SJCRH30 (cell line): ENCODE measurements around the gene ANKRD13A. TPM values are rescaled to one million over a fixed set of nuclear protein-coding genes. Genes with fewer than 3 reads are reported as not detected.
"Not testable (repeated sequence)": the region's sequence is repeated elsewhere in the genome, so short reads cannot be mapped to it uniquely, and the experiment has no call there.

Source experiments
- DNase-seq, 2 experiments: peaks; one replicate each; pipeline ENCODE4 v3.0.0-alpha.2; 2015 to 2020
- H3K27ac ChIP-seq: fragments of 250-450 bp; sonication (Bioruptor Pico); 2 replicates; pipeline ENCODE4 v1.5.1; 2020; ENCODE audit warnings: mild to moderate bottlenecking, moderate library complexity
- H3K27me3 ChIP-seq: fragments of 250-450 bp; sonication (Bioruptor Pico); 2 replicates; pipeline ENCODE4 v1.5.1; 2020; ENCODE audit warnings: mild to moderate bottlenecking, moderate library complexity
- H3K36me3 ChIP-seq: fragments of 250-450 bp; sonication (Bioruptor Pico); 2 replicates; pipeline ENCODE4 v1.5.1; 2020; ENCODE audit warnings: mild to moderate bottlenecking, moderate library complexity
- H3K4me1 ChIP-seq: fragments of 250-450 bp; sonication (Bioruptor Pico); 2 replicates; pipeline ENCODE4 v1.5.1; 2020; ENCODE audit warnings: mild to moderate bottlenecking, moderate library complexity
- H3K4me3 ChIP-seq: fragments of 250-450 bp; sonication (Bioruptor Pico); 2 replicates; pipeline ENCODE4 v1.5.1; 2020; ENCODE audit warnings: mild to moderate bottlenecking, moderate library complexity
- H3K9me3 ChIP-seq: fragments of 250-450 bp; sonication (Bioruptor Pico); replicated peaks from 2 replicates; pipeline ENCODE4 v1.5.1; 2020; ENCODE audit warnings: mild to moderate bottlenecking, moderate library complexity
- total RNA-seq: library from RNA; depleted of rRNA; stranded (reverse); fragments of >200 nt; shearing (Covaris generic); gene quantifications from 2 replicates; pipeline ENCODE4 v1.2.3, GENCODE V29; 2014

Gene ANKRD13A
- total RNA-seq, 1 experiment from 2014 or later, result 37.4 TPM

DNA sequence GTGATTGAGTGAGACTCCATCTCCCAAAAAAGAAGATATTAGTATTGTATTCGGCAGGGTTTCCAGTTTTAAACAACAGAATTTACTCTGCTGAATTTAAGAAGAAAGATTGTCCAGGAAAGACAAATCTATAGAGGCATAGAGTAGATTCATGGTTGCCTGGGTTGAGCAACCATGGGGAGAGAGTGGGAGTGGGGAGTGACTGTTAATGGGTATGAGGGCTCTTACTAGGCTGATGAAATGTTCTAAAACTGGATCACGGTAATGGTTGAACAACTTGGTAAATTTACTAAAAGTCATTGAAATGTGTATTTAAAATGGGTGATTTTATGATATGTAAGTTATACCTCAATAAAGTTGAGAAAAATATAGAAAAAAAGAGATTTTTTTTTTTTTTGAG is 63.0 kb downstream of the ANKRD13A start:
- no peaks in the 10 kb centered on the region for H3K9me3 ChIP-seq

DNA sequence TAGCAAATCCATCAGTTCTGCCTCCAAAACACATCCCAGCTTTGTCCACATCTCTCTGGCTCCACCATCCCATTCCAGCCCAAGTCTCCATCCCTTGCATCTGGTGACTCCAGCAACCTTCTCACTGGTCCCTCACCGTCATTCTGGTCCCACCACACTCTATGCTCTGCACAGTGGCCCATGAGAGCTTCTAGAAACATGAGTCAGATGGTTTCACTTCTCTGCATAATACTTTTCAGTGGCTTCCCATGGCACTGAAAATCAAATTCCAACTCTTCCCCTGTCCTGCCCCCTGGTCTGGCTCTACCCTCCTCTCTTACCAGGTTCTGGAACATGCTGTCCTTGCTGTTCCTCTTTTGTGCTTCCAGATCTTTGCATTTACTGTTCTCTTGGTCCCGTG is 66.3 kb downstream of the ANKRD13A start:
- H3K27ac ChIP-seq, result no peak overlapping the region
- no peak overlapping the region for H3K4me3 ChIP-seq
- no peaks in the 10 kb centered on the region for H3K9me3 ChIP-seq
- no peaks in the 10 kb centered on the region for H3K4me1 ChIP-seq
- DNase-seq, result no peak
- no peaks in the 10 kb centered on the region for H3K36me3 ChIP-seq
- no peaks in the 10 kb centered on the region for H3K27me3 ChIP-seq

More for the DNA sequence above, 63.0 kb downstream of the ANKRD13A start:
- no peaks in the 10 kb centered on the region for H3K27me3 ChIP-seq
- no peak overlapping the region for H3K4me3 ChIP-seq
- H3K4me1 ChIP-seq, result no peaks in the 10 kb centered on the region
- DNase-seq, result no peak
- H3K36me3 ChIP-seq, result no peaks in the 10 kb centered on the region
- no peak overlapping the region for H3K27ac ChIP-seq

DNA sequence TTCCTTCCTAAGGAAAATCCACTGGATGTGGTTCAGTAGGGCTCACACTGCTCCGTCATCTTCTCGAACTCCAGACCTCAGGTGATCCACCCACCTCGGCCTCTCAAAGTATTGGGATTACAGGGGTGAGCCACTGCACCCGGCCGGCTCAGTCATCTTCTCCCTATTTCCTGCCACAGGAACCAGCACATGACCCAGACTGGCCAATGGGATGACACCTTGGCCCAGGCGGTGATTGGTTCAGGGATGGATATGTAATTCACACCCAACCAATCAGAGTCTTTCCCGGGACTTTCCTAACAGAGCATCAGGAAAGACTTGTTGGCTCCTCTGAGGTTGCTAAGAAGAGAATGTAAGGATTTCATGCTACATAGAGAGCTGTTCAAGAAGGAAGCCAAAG is 68.3 kb downstream of the ANKRD13A start:
- H3K4me1 ChIP-seq, result no peaks in the 10 kb centered on the region
- no peak overlapping the region for H3K4me3 ChIP-seq
- no peaks in the 10 kb centered on the region for H3K27me3 ChIP-seq
- peak; percentile 28 to 40 for DNase-seq
- H3K9me3 ChIP-seq, result no peaks in the 10 kb centered on the region
- H3K36me3 ChIP-seq, result no peaks in the 10 kb centered on the region
- no peak overlapping the region for H3K27ac ChIP-seq

DNA sequence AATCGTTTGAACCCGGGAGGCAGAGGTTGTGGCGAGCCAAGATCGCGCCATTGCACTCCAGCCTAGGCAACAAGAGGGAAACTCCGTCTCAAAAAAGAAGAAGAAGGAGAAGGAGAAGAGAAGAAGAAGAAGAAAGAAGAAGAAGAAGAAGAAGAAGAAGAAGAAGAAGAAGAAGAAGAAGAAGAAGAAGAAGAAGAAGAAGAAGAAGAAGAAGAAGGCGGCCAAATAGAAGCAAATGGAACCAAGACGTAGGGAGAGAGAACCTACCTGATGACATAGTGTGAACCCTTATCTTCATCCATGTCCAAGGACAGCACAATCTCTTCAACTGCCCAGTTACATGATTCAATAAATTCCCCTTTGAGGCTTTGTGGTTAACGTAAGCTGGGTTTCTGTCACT is 68.9 kb downstream of the ANKRD13A start:
- not testable (repeated sequence) for DNase-seq

DNA sequence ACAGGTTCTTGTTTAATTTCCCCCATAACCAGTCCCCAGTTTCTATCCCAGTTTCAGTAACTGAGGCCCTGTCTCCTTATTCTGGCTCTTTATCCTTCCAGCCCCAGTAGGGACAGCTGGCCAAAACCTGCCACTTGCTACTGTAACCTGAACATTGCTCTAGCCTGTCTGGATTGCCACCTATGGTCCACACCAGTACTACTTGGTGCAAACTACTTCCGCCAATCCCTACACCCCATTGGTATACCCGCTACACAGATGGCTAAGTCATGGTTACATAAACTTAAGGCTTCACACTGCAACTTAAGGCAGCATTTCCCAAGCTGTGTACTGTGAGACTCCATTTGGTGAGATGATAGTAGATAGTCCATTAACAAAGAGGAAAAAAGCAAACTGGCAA is 69.4 kb downstream of the ANKRD13A start:
- DNase-seq, result no peak
- no peak overlapping the region for H3K4me3 ChIP-seq
- no peaks in the 10 kb centered on the region for H3K27me3 ChIP-seq
- no peaks in the 10 kb centered on the region for H3K36me3 ChIP-seq
- no peaks in the 10 kb centered on the region for H3K9me3 ChIP-seq
- H3K4me1 ChIP-seq, result no peaks in the 10 kb centered on the region
- no peak overlapping the region for H3K27ac ChIP-seq

More for the DNA sequence above, 68.9 kb downstream of the ANKRD13A start:
- H3K4me3 ChIP-seq, H3K4me1 ChIP-seq, H3K27ac ChIP-seq, H3K36me3 ChIP-seq, H3K27me3 ChIP-seq, H3K9me3 ChIP-seq: not testable (repeated sequence)

DNA sequence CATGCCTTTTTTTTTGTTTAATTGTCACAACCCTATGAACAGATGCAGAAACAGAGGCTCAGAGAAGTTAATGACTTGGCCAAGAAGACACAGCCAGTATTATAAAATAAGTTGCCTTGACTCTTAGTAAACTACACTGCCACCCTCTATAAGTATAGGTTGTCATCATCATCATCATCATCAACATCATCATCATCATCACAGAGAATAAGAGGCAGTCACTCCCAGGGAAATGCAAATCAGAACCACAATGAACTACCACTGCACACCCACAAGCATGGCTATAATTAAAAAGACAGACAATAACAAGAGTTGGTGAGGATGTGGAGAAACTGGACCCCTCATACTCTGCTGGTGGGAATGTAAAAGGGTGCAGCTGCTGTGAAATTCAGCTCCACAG is 72.3 kb downstream of the ANKRD13A start:
- Histone ChIP-seq H3K27ac (no peak overlapping the region), H3K36me3 (no peaks in the 10 kb centered on the region), H3K4me3 (no peak overlapping the region), H3K4me1 (no peaks in the 10 kb centered on the region), H3K27me3 (no peaks in the 10 kb centered on the region), H3K9me3 (no peaks in the 10 kb centered on the region)
- DNase-seq, result no peak

DNA sequence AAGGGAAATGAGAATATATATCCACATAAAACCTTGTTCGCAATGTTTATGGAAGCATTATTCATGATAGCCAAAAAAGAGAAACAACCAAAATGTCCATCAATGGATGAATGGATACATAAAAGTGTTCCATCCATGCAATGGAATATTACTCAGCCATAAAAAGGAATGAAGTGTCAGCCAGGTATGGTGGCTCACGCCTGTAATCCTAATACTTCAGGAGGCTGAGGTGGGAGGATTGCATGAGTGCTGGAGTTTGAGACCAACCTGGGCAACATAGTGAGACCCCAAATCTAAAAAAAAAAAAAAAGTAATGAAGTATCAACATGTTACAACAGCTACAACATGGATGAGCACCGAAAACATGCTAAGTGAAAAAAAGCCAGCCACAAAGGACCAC is 72.7 kb downstream of the ANKRD13A start:
- DNase-seq, result no peak
- Histone ChIP-seq H3K9me3 (no peaks in the 10 kb centered on the region), H3K27ac (no peak overlapping the region), H3K36me3 (no peaks in the 10 kb centered on the region), H3K4me1 (no peaks in the 10 kb centered on the region), H3K4me3 (no peak overlapping the region), H3K27me3 (no peaks in the 10 kb centered on the region)

DNA sequence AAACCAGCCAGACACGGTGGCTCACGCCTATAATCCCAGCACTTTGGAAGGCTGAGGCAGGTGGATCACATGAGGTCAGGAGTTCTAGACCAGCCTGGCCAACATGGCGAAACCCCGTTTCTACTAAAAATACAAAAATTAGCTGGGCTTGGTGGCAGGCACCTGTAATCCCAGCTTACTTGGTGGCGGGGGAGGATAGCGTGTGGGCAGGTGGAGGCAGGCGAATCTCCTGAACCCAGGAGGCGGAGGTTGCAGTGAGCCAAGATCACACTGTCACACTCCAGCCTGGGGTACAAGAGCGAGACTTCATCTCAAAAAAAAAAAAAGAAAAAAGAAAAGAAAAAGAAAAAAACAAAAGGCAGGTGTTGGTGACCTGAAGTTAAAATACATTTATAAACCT is 73.4 kb downstream of the ANKRD13A start:
- H3K36me3 ChIP-seq, DNase-seq, H3K27ac ChIP-seq, H3K27me3 ChIP-seq, H3K4me1 ChIP-seq, H3K4me3 ChIP-seq, H3K9me3 ChIP-seq: not testable (repeated sequence)

DNA sequence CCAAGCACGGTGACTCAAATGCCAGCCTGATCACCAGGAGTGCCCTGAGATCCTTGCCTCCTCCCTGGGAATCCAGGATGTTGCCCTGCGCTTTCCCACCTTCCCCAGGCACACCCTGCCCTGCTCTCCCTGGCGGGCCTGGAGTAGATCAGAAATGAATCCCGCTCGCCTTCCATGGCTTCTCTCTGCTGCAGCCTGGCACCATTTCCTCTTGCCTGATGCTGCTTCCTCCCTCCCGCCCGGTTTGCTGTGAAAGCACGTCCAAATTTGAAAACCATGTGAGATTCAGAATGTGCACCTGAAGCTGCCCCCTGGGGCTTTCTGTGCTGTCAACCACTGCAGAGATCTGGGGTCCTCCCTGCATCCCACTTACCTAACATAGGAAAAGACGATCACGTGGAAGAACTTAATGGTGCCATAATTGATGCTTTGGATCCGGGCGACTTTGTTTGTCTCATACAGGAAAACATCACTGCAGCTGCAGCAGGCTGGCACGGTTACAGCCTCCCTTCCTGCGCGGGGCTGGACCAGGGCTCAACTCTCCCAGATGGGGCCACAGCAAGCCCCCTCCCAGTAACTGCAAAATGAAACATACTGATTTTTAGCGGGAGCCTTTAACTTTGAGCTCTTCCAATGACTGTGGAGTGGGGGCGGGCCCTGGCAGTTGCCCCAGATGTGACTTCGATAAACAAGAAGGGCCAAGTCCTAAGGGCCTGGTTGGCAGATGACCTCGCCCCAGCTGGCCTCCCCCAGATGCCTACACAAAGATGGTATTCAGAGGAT is 74.0 kb downstream of the ANKRD13A start:
- Histone ChIP-seq H3K27ac (no peak overlapping the region), H3K4me1 (no peaks in the 10 kb centered on the region), H3K36me3 (no peaks in the 10 kb centered on the region), H3K9me3 (no peaks in the 10 kb centered on the region), H3K27me3 (no peaks in the 10 kb centered on the region), H3K4me3 (peak overlapping the region; percentile 37)
- peak in 1 of 2 experiments; percentile 14 for DNase-seq

DNA sequence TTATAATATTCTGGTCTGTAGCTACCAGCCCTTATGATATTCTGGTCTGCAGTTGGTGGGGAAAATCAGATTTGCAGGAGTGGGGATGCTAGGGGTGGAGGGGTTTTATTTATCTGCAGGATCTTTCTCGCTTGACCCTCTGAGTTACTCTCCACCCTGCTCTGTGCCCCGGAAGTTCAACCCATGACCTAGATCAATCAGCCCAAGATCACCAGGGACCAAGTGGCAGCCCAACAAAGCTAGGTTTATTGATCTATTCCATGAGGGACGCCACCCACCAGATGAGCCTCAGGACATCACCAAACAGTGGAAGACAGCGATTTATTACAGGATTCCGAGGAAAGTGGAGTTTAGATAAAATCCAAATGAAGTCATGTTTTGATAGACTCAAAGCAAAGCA is 74.9 kb downstream of the ANKRD13A start:
- Histone ChIP-seq H3K36me3 (no peaks in the 10 kb centered on the region), H3K9me3 (no peaks in the 10 kb centered on the region), H3K27ac (no peak overlapping the region), H3K27me3 (no peaks in the 10 kb centered on the region), H3K4me3 (no peak overlapping the region), H3K4me1 (no peaks in the 10 kb centered on the region)
- no peak for DNase-seq

DNA sequence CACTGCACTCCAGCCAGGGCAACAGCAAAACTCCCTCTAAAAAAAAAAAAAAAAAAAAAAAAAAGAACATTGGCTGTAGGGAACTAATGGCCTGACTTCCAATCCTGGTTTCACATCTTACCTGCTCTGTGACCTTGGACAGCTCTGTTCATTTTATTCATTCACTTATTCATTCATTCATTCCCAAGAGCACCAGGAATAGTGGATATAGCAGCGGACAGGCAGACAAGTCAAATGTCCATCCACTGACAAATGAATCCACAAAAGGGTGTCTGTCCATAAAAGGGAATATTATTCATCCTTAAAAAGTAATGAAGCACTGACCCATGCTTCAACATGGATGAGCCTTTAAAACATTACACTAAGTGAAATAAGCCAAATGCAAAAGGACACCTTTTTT is 76.7 kb downstream of the ANKRD13A start:
- Histone ChIP-seq H3K27me3 (no peaks in the 10 kb centered on the region), H3K36me3 (no peaks in the 10 kb centered on the region), H3K4me3 (no peak overlapping the region), H3K4me1 (no peaks in the 10 kb centered on the region), H3K27ac (no peak overlapping the region), H3K9me3 (no peaks in the 10 kb centered on the region)
- DNase-seq, result no peak

DNA sequence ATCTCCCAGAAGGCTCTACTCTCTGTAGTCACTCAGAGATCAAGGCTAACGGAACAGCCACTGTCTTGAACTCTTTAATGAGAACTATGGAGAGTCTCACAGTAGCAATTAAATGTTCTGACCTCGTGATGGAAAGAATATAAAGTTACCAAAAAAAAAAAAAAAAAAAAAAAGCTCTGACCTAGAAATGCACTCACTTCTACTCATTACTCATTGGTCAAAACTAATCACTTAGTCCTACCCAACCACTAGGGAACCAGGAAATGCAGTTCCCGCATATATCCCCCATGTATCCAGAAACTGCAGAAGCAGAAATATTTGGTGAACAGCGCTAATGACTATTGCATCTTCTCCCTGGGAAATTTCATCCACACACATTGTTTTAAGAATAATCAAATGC is 78.6 kb downstream of the ANKRD13A start:
- no peak overlapping the region for H3K27ac ChIP-seq
- H3K36me3 ChIP-seq, result no peaks in the 10 kb centered on the region
- no peak for DNase-seq
- H3K4me1 ChIP-seq, result no peaks in the 10 kb centered on the region
- no peaks in the 10 kb centered on the region for H3K9me3 ChIP-seq
- peaks cover 3% of the 10 kb centered on the region; the same call in 1 of the 2 replicates for H3K27me3 ChIP-seq
- H3K4me3 ChIP-seq, result no peak overlapping the region

DNA sequence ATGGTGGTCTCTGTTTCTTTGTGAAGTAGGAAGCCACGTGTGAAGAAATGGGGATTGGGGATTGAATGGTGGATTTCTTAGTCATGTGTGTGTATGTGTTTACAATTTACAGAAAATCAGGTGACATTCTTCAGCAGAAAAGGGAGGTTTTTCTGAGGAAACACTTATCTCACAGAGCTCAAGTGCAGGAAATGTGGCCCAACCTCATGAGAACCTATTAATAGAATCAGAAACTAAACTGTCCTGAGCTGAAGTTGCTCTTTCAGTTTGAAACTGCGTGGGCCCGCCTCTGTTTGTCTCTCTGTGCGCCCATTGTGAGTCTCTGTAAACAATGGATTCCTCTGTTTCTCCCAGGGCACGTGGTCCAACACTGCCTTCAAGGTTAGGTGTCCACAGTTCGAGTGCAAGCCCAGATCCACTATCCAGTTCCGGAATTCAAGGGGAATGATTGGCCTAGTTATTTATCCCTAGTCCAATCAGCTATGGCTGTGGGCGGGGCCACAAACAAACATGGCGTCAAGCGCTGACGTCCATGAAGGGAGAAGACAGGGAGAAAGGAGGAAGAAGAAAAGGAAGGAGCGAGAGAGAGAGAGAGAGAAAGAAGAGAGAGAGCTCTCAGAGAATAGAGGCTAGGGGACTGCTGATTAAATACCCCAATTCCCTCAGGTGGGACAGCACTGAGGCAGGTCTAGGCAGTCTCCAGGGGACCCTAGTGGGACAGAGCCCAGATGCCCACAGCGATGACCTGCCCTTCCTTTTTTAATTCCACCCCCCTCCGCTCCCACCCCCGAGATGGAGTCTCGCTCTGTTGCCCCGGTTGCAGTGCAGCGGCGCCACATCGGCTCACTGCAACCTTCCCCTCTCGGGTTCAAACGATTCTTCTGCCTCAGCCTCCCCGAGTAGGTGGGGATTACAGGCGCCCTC is 80.5 kb downstream of the ANKRD13A start:
- peaks cover 3% of the 10 kb centered on the region; the same call in 1 of the 2 replicates for H3K27me3 ChIP-seq
- H3K9me3 ChIP-seq, result no peaks in the 10 kb centered on the region
- no peak overlapping the region for H3K27ac ChIP-seq
- no peaks in the 10 kb centered on the region for H3K4me1 ChIP-seq
- H3K4me3 ChIP-seq, result no peak overlapping the region
- H3K36me3 ChIP-seq, result no peaks in the 10 kb centered on the region
- peak; percentile 38 to 62 for DNase-seq

DNA sequence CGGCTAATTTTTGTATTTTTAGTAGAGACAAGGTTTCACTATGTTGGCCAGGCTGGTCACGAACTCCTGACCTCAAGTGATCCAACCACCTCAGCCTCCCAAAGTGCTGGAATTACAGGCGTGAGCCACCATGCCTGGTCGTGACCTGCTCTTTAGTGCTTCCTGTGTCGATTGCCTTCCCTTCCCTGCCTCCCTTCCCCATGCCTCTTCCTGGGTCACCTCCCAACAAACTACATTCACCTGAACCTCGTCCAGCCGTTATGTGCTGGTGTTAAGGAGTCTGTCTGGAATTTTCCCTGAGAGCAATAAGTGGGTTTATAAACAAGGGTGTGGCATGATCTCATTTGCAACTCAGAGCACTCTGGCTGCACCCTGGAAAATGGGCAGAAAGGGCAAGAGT is 81.2 kb downstream of the ANKRD13A start:
- DNase-seq, result no peak
- no peak overlapping the region for H3K27ac ChIP-seq
- H3K36me3 ChIP-seq, result no peaks in the 10 kb centered on the region
- H3K27me3 ChIP-seq, result peaks cover 3% of the 10 kb centered on the region; the same call in 1 of the 2 replicates
- H3K4me1 ChIP-seq, result no peaks in the 10 kb centered on the region
- H3K9me3 ChIP-seq, result no peaks in the 10 kb centered on the region
- no peak overlapping the region for H3K4me3 ChIP-seq

DNA sequence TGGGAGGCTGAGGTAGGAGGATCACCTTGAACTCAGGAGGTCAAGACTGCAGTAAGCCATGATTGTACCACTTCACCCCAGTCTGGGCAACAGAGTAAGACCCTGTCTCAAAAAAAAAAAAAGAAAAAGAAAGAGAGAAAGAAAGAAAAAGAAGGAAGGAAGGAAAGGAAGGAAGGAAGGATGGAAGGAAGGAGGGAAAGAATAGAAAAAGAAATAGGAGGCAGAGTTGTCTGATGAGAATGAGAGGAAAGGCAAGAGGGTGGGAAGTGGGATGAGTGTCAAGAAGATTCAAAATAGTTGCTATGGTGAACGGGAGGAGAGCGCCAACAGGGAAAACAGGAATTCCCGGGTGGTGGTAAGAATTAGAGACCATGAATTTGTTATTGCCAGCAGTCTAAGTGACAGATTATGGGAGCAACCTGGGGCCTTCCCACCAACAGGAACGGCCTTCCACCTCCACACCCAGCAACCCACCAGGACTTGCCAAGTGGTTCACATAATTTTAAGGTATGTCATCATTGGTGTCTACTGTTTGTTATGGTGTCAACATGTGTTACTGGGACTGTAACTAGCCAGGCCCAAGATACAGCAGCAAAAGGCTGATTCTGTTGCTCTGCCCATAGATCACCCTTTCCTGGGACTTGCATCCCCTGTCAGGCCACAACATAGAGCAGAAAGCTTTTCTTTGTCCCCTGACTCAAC is 85.2 kb downstream of the ANKRD13A start:
- Histone ChIP-seq H3K27ac (no peak overlapping the region), H3K9me3 (no peaks in the 10 kb centered on the region), H3K4me1 (no peaks in the 10 kb centered on the region), H3K27me3 (peaks cover 3% of the 10 kb centered on the region; the same call in 1 of the 2 replicates), H3K4me3 (no peak overlapping the region), H3K36me3 (no peaks in the 10 kb centered on the region)
- no peak for DNase-seq
